GM19193 (cell line): Measurements from ENCODE around the gene EEF1A1.

Experiments used
- POLR2A ChIP-seq: IDR thresholded peaks from 4 replicates; pipeline ENCODE4 v1.6.1; 2011; ENCODE audit not compliant: insufficient read depth, insufficient read length; ENCODE audit errors: extremely low read depth

EEF1A1 gene

DNA sequence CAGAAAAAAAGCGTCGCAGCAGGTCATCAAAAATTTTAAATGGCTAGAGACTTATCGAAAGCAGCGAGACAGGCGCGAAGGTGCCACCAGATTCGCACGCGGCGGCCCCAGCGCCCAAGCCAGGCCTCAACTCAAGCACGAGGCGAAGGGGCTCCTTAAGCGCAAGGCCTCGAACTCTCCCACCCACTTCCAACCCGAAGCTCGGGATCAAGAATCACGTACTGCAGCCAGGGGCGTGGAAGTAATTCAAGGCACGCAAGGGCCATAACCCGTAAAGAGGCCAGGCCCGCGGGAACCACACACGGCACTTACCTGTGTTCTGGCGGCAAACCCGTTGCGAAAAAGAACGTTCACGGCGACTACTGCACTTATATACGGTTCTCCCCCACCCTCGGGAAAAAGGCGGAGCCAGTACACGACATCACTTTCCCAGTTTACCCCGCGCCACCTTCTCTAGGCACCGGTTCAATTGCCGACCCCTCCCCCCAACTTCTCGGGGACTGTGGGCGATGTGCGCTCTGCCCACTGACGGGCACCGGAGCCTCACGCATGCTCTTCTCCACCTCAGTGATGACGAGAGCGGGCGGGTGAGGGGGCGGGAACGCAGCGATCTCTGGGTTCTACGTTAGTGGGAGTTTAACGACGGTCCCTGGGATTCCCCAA, at the start of gene EEF1A1:
EEF1A1 (minus strand) TSS at position 345 of the 663 bp plus-strand sequence. CDS start 1,006 bp downstream, outside the sequence.
- peak; percentile 100 for TF ChIP-seq POLR2A

DNA sequence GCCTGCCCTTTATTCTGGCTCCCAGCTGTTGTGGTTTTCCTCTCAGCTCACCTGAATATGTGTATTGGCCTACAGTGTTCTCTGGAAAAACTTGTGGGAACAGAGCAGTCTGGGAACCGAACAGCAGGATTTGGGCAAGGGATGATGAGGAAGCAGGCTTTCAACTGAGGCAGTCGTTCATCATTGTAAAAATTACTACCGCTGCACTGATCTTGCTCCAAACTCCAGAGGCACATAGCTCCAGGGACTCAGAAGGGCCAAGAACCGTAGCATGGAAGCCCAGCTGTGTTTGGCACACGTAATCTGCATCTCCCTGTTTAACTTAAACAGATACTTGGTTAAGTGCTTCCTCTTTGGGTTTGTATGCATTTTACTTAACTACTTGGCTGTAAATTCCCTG, 48.3 kb upstream of the EEF1A1 start:
- no peak for TF ChIP-seq POLR2A

DNA sequence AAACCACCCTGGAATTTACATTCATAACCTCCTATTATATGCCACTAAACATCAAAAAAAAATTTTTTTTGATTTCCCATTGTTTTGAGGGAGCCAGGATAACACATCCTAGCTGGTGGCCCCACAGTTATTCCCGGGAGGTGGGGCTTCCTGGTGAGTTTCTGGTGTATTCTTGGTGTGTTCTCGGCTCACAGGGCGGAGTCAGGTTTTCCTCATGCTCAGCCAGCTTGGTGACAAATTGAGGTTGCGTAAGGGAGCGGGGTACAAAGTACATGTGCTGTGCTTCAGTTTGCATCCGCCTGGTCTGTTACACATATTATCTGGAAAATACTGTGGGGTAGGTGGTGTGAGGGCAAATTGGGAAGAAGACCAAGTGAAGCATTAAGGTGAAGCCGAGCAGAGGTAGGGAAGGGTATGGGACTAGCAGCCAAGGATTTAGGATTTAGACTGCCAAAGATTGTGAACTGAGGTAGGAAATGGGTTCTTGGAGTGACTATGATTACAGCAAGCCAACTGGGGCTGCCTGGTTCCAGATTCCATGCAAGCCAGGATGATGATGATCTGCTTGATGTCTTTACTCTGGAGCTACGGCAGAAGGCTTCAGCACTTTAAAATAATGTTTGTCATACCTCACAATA, 46.2 kb upstream of the EEF1A1 start:
- TF ChIP-seq POLR2A, result no peak

DNA sequence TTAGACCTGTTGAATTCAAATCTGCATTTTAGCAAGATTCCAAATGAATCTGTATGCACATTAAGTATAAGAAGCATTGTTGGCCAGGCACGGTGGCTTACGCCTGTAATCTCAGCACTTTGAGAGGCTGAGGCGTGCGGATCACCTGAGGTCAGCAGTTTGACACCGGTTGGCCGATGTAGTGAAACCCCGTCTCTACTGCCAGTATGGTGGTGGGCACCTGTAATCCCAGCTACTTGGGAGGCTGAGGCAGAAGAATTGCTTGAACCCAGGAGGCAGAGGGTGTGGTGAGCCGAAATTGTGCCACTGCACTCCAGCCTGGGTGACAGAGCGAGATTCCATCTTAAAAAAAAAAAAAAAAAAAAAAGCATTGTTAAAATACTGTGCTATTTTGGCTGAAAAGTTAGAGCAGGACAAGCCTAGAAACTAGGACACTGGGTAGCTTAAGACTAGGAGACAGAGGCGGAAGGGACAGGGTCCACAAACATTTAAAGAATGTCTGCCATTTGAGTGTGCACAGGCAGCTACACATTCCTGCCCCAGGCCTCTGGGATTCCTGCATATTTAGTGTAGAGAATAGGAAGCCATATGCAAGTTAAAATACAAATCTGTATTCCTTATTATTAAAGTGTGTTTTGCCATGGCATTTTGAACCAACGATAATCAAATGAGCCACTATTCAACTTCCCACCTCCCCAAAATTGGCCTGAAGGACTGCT, 45.1 kb upstream of the EEF1A1 start:
- TF ChIP-seq POLR2A, result no peak

DNA sequence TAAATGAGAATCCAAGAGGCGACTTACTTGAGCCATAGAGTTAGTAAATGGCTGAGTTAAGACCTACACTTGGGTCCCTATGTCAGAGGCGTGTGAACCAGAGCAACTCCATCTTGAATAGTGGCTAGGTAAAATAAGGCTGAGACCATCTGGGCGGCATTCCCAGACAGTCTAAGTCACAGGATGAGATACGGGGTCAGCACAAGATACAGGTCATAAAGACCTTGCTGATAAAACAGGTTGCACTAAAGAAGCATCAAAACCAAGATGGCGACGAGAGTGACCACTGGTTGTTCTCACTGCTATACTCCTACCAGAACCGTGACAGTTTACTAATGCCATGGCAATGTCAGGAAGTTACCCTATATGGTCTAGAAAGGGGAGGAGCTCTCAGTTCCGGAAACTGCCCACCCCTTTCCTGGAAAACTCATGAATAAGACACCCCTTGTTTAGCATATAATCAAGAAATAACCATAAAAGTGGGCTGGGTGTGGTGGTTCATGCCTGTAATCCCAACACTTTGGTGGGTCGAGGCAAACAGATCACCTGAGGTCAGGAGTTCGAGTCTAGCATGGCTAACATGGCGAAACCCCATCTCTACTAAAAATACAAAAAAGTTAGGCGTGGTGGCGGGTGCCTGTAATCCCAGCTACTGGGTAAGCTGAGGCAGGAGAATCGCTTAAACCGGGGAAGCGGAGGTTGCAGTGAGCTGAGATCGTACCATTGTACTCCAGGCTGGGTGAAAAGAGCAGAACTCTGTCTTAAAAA, 43.9 kb upstream of the EEF1A1 start:
- TF ChIP-seq POLR2A, result no peak

DNA sequence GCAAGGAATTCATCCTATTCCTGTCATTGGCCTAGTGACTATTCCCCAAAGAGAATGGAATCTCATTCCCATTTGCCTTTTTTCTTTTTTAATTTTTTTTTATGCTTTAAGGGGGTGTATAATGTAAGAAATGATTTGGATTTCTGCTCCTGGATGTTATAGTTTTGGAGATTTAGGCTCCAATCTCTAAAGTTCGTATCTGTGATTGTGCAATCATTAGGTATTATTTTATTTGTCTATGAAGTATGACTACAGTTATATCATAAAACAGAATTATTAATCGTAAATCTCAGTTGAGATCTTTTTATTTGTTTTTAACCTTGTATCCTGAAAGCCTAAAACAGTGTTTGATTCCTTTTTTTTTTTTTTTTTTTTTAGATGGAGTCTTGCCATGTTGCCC, 41.7 kb upstream of the EEF1A1 start:
- TF ChIP-seq POLR2A, result no peak

DNA sequence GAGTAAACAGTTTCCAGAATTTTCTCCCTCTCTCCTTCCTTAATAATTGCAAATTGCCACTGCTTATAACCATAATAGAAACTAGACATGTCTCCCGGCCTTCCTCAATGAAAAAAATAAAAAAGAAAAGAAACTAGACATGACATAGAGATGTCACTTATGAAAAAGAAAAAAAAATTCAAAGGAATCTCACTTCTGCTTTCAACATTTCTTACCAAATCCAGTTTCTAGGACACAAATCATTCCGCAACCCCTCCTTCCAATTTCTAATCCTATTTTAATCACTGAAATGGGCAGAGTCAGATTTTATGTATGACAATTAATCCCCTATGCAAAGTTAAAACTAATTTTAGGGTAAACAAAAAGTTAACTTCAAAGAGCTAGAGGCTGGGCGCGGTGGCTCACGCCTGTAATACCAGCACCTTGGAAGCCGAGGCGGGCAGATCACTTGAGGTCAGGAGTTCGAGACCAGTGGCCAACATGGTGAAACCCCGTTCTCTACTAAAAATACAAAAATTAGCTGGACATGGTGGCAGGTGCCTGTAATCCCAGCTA, 40.1 kb upstream of the EEF1A1 start:
- TF ChIP-seq POLR2A, result no peak

DNA sequence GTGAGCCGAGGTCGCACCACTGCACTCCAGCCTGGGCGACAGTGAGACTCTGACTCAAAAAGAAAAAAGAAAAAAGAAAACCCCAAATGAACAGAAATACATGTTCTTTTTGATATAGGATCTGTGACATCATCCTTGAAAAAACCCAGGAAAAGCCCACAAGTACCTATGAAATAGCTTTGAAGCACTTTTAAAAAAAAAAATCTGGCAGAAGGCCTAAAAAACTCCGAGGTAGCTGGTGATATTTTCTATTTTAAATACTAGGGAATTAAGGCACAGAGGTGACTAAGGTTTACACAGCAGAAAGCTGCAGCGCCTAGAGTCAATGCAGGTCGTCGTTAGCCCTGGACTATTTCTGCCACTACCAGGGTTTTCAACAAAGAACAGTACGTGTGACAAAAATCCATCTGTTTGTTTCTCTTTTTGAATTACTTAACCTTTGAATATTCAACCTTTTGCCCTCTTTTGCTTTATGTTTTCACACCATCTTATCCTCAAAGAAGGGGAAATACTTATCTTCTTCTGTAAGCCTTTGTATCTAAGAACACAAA, 39.4 kb upstream of the EEF1A1 start:
- TF ChIP-seq POLR2A, result no peak

DNA sequence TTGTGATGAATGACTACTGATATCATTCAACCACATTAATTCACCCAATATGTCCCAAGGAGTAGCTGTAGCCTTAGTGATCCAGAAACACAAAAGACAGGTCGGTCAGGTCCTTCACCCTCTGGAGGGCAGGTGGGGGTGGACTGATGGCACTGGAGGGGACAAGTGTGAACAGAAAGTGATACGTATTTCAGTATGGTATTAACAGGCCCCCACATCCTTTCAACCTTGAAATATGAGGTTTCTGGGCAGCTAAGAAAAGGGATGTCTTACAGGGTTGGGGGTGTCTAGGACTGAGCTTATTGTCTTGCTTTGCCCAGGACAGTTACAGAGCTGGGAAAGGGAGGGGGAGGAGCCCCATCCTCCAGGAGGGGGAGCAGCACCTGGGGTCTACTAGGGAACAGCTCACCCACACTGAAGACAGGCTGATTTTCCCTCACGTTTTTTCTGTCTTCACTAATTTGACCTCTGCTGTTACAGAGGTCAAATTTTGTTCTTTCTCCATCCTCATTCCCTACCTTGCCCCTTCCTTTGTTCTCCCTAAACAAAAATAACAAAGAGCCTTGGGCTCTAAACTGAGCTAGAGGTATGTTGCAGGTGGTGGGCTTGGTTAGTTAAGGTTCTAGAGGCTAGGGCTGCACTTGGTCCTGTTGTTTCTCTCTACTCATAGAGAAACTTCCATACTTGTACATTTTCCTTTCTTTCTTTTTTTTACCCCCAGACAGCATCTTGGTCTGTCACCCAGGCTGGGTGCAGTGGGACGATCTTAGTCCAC, 38.0 kb upstream of the EEF1A1 start:
- no peak for TF ChIP-seq POLR2A

DNA sequence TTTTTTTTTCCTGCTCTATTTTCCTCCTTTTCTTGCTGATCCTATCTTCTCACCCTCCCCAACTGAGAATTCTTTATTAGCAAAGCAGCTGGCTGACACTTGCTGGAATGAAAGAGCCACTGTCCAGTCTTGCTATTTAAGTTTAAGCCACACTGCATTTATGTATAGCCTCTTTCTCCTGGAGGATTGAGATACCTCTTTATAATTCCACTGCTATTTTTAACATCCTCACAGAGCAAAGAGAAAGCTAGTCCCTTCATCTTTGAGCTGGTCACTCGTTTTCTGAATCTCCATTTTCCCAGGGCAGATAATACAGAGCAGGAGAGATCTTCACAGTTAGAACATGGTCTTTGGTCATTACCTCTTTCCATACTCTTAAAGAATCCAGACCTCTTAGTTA, 36.0 kb upstream of the EEF1A1 start:
- no peak for TF ChIP-seq POLR2A

DNA sequence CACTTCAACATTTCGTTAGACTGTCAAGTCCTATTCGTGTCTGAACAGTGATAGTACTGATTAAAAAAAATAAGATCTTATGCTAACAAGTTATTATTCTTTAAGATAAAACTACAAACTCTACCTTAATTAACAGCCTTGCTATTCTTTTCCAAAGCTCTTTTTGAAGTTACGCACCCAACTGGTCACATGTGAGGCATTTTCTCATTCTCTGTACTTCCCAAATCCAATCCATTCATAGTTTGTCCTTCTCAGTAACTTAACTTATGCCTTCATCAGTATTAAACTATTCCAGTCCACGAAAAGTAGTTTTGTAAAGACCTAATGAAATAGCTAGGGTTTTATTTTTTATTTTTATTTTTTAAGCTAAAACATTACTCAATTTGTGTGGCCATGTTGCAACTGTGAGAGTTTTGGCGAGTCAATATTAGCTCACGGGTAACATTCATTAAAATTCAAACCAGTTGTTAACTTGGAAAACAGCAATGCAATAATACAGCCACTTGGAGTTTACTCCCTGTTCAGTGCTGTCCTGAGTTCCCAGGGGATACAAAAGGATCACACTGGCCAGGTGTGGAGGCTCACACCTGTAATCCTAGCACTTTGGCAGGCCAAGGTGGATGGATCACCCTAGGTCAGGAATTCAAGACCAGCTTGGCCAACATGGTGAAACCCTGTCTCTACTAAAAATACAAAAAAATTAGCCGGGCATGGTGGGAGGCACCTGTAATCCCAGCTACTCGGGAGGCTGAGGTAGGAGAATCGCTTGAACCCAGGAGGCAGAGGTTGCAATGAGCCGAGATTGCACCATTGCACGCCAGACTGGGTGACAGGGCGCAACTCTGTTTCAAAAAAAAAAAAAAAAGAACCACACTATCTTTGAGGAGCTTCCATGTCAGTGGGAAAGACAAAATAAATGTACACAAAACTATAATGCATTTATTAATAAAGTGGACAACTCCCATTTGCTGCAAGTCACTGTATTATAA, 27.9 kb upstream of the EEF1A1 start:
- TF ChIP-seq POLR2A, result no peak

DNA sequence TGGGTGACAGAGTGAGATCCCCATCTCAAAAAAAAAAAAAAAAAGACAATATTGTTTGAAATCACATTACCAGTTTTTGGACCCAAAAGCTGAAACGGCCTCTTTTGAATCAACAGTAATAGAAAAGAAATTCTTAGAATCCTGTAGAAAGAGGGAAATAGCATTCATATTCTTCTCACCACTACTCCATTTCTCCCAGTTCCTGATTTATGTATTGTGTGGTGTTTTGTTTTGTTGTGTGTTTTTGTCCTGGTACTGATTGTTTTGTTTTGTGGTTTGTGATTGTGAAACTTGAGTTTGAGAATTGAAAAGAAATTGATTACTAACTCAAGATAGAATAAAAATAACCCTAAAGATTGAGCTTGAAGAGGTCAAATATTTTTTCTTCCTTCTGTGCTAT, 26.2 kb upstream of the EEF1A1 start:
- TF ChIP-seq POLR2A, result no peak

DNA sequence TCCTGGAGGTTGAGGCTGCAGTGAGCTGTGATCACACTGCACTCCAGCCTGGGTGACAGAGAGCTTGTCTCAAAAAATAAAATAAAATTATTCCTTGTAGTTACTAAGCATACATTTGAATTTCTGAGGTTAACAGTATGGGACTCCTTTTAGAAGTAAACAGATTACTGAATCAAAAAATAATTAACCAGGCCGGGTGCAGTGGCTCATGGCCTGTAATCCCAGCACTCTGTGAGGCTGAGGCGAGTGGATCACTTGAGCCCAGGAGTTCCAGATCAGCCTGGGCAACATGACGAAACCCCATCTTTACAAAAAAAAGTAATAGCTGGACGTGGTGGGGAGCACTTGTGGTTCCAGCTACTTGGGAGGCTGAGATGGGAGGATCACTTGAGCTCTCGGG, 22.1 kb upstream of the EEF1A1 start:
- no peak for TF ChIP-seq POLR2A
